ENCODE results near the gene LARGE2.

LARGE2 gene

GRCh38 chr11:45885921-45886721 is 36.3 kb upstream of the LARGE2 start:
- peaks cover 15% of the 10 kb centered on the region for H3K36me3 ChIP-seq
- H3K27ac ChIP-seq, result no peak overlapping the region
- H3K4me1 ChIP-seq (ENCODE audit: control insufficient read depth in 1 of 2, insufficient read depth in 1 of 2, low read depth in 1 of 2, low read length in 1 of 2), result peaks cover 3 to 8% of the 10 kb centered on the region in 2 experiments
- peak overlapping the region; percentile 38 to 45 for H3K4me3 ChIP-seq (ENCODE audit: low read depth in 1 of 2, low read length in 1 of 2)
- peaks cover 66% of the 10 kb centered on the region for H3K27me3 ChIP-seq
- H3K9me3 ChIP-seq, result no peaks in the 10 kb centered on the region
- no peak for TF ChIP-seq CTCF (IDR thresholded peaks at IDR 0.05)

- Histone ChIP-seq H3K4me3 (ENCODE audit: low read depth in 1 of 2, low read length in 1 of 2) (no peak overlapping the region), H3K27ac (no peak overlapping the region), H3K27me3 (peaks cover 73% of the 10 kb centered on the region), H3K4me1 (ENCODE audit: control insufficient read depth in 1 of 2, insufficient read depth in 1 of 2, low read depth in 1 of 2, low read length in 1 of 2) (peaks cover 3 to 8% of the 10 kb centered on the region in 2 experiments), H3K9me3 (no peaks in the 10 kb centered on the region), H3K36me3 (peaks cover 6% of the 10 kb centered on the region)
- TF ChIP-seq CTCF (IDR thresholded peaks at IDR 0.05), result no peak
These were observed 35.5 kb upstream of the LARGE2 start for GRCh38 chr11:45886816-45887520.

- Histone ChIP-seq H3K27ac (no peak overlapping the region), H3K9me3 (no peaks in the 10 kb centered on the region), H3K4me1 (ENCODE audit: control insufficient read depth in 1 of 2, insufficient read depth in 1 of 2, low read depth in 1 of 2, low read length in 1 of 2) (peaks cover 3 to 8% of the 10 kb centered on the region in 2 experiments), H3K27me3 (peaks cover 75% of the 10 kb centered on the region), H3K36me3 (peaks cover under 1% of the 10 kb centered on the region), H3K4me3 (ENCODE audit: low read depth in 1 of 2, low read length in 1 of 2) (no peak overlapping the region)
- no peak for TF ChIP-seq CTCF (IDR thresholded peaks at IDR 0.05)
These were observed 34.9 kb upstream of the LARGE2 start for GRCh38 chr11:45887587-45887986.

GRCh38 chr11:45889555-45889954 is 32.9 kb upstream of the LARGE2 start:
- Histone ChIP-seq H3K27ac (no peak overlapping the region), H3K9me3 (no peaks in the 10 kb centered on the region), H3K36me3 (no peaks in the 10 kb centered on the region), H3K27me3 (peaks cover 88% of the 10 kb centered on the region), H3K4me1 (ENCODE audit: control insufficient read depth in 1 of 2, insufficient read depth in 1 of 2, low read depth in 1 of 2, low read length in 1 of 2) (peaks cover 3 to 8% of the 10 kb centered on the region in 2 experiments), H3K4me3 (ENCODE audit: low read depth in 1 of 2, low read length in 1 of 2) (no peak overlapping the region)
- no peak for TF ChIP-seq CTCF (IDR thresholded peaks at IDR 0.05)

- Histone ChIP-seq H3K36me3 (no peaks in the 10 kb centered on the region), H3K9me3 (no peaks in the 10 kb centered on the region), H3K27me3 (peaks cover 88% of the 10 kb centered on the region), H3K4me1 (ENCODE audit: control insufficient read depth in 1 of 2, insufficient read depth in 1 of 2, low read depth in 1 of 2, low read length in 1 of 2) (peaks cover 3 to 8% of the 10 kb centered on the region in 2 experiments), H3K4me3 (ENCODE audit: low read depth in 1 of 2, low read length in 1 of 2) (no peak overlapping the region), H3K27ac (no peak overlapping the region)
- TF ChIP-seq CTCF (IDR thresholded peaks at IDR 0.05), result no peak
These were observed 32.5 kb upstream of the LARGE2 start for GRCh38 chr11:45889966-45890365.

Measured in neutrophil (primary cell).